Testis (tissue), 3 donors: ENCODE data around the gene ANO3. TPM values are rescaled to one million over a fixed set of nuclear protein-coding genes. Genes with fewer than 3 reads are reported as not detected.

Experiments used
- DNase-seq: peaks from one replicate; pipeline ENCODE4 v3.0.0-alpha.2; 2019
- H3K27ac ChIP-seq, 2 donors: fragments of 200-600 bp; sonication (generic); one replicate each; pipeline ENCODE4 v1.5.1; 2019
- H3K27me3 ChIP-seq: fragments of 200-600 bp; sonication (generic); one replicate; pipeline ENCODE4 v1.5.1; 2019
- H3K36me3 ChIP-seq: fragments of 200-600 bp; sonication (generic); one replicate; pipeline ENCODE4 v1.5.1; 2017; ENCODE audit warnings: low read depth; ENCODE audit errors: missing control alignments
- H3K4me1 ChIP-seq: fragments of 200-600 bp; sonication (generic); one replicate; pipeline ENCODE4 v1.5.1; 2019
- H3K4me3 ChIP-seq, 2 donors: fragments of 200-600 bp; sonication (generic); one replicate each; pipeline ENCODE4 v1.5.1; 2017 to 2019
- H3K9me3 ChIP-seq: fragments of 200-600 bp; sonication (generic); one replicate; pipeline ENCODE4 v1.5.1; 2017
- CTCF ChIP-seq, 3 experiments: fragments of 450-650 bp in 2 of 3; fragments of 200-600 bp in 1 of 3; sonication (generic) in 1 of 3; IDR thresholded peaks; one replicate each; pipeline ENCODE4 v1.5.1; 2016 to 2019; ENCODE audit warnings: antibody characterized with exemption in 3 of 3, mild to moderate bottlenecking in 2 of 3, moderate library complexity in 1 of 3
- POLR2A ChIP-seq: fragments of 450-650 bp; IDR thresholded peaks from one replicate; pipeline ENCODE4 v1.6.1; 2017; ENCODE audit warnings: antibody characterized with exemption, mild to moderate bottlenecking, moderate library complexity
- WGBS, 2 donors: methylation state at CpG; one replicate each; pipeline ENCODE4 v1.1.5; 2018; 5-methylcytosine and 5-hydroxymethylcytosine counted together
- intact Hi-C: fragments of 100-400 bp; cut with DNase I; formaldehyde crosslinking; loops from one replicate; pipeline ENCODE4 v1.15.1; 2023; ENCODE audit warnings: low total_unique reads
- polyA plus RNA-seq: library from polyadenylated mRNA; stranded (reverse); fragments of 350-450 nt; fragmentation: Illumina TruSeq; extraction: RNeasy Lipid Tissue Mini Kit (QIAGEN cat#74804); gene quantifications from one replicate; pipeline ENCODE4 v1.2.3, GENCODE V29; 2014; ENCODE audit warnings: low read depth, low replicate concordance; ENCODE audit not compliant: insufficient read depth
- total RNA-seq, 2 donors: library from RNA; depleted of rRNA; stranded (reverse); fragments of >200 nt; gene quantifications; one replicate each; pipeline ENCODE4 v1.2.3, GENCODE V29; 2016

Gene ANO3
- total and polyA plus RNA-seq, 3 donors from 2014 or later = 1.9 to 2.4 (median 2.2) TPM

GRCh38 chr11:26569646-26570045, 237.7 kb downstream of the ANO3 start:
- 84 to 87% methylated on average over 2 of the region's 2 CpGs for WGBS, 2 donors
- intact Hi-C loops = no loop called here
- no peaks in the 10 kb centered on the region for H3K4me1 ChIP-seq
- no peak overlapping the region for H3K27ac ChIP-seq
- H3K36me3 ChIP-seq = no peaks in the 10 kb centered on the region
- H3K9me3 ChIP-seq = no peaks in the 10 kb centered on the region
- no peaks in the 10 kb centered on the region for H3K27me3 ChIP-seq
- TF ChIP-seq POLR2A = no peak
- no peak for TF ChIP-seq CTCF (IDR thresholded peaks at IDR 0.05)
- DNase-seq = no peak
- no peak overlapping the region for H3K4me3 ChIP-seq

GRCh38 chr11:26571861-26572654, 240.1 kb downstream of the ANO3 start, which contains the start of gene MUC15:
Gene MUC15, minus strand, starts transcription at chr11:26572263. Its CDS starts 5,169 bp downstream, at chr11:26567094.
- H3K27ac ChIP-seq = no peak within 1 kb of the TSS
- 74% methylated on average over 12 of the region's 12 CpGs for WGBS, 2 donors
- H3K4me1 ChIP-seq = no peaks in the 10 kb centered on the region
- TF ChIP-seq POLR2A (no peak), CTCF (IDR thresholded peaks at IDR 0.05) (no peak)
- no peaks in the 10 kb centered on the region for H3K27me3 ChIP-seq
- H3K9me3 ChIP-seq = no peaks in the 10 kb centered on the region
- intact Hi-C loops = no loop called here
- DNase-seq = no peak
- H3K4me3 ChIP-seq = no peak within 1 kb of the TSS
- no peaks in the 10 kb centered on the region for H3K36me3 ChIP-seq

- Histone ChIP-seq H3K4me3 (no peak overlapping the region), H3K27me3 (no peaks in the 10 kb centered on the region), H3K4me1 (no peaks in the 10 kb centered on the region), H3K9me3 (no peaks in the 10 kb centered on the region), H3K27ac (no peak overlapping the region), H3K36me3 (no peaks in the 10 kb centered on the region)
- no peak for TF ChIP-seq POLR2A
- TF ChIP-seq CTCF (IDR thresholded peaks at IDR 0.05) = no peak
- DNase-seq = no peak
- 37 to 56% methylated on average over 11 of the region's 11 CpGs for WGBS, 2 donors
- intact Hi-C loops = no loop called here
Measured at GRCh38 chr11:26572770-26573402, 241.0 kb downstream of the ANO3 start.

- no peak for TF ChIP-seq CTCF (IDR thresholded peaks at IDR 0.05)
- 91 to 92% methylated on average over 2 of the region's 2 CpGs for WGBS, 2 donors
- H3K4me1 ChIP-seq = no peaks in the 10 kb centered on the region
- no peak for DNase-seq
- intact Hi-C loops = no loop called here
- no peak overlapping the region for H3K4me3 ChIP-seq
- no peaks in the 10 kb centered on the region for H3K27me3 ChIP-seq
- no peaks in the 10 kb centered on the region for H3K36me3 ChIP-seq
- no peak overlapping the region for H3K27ac ChIP-seq
- no peaks in the 10 kb centered on the region for H3K9me3 ChIP-seq
Measured at GRCh38 chr11:26573896-26574295, 242.0 kb downstream of the ANO3 start.
